ENCODE results near the gene ERP27. TPM values are rescaled to one million over a fixed set of nuclear protein-coding genes. Genes with fewer than 3 reads are reported as not detected.

Gene ERP27
- total and polyA plus RNA-seq, 2 of the 8 experiments (the other 6 are each of a cell fraction or from before 2014, with no cell fraction given) = not detected

DNA sequence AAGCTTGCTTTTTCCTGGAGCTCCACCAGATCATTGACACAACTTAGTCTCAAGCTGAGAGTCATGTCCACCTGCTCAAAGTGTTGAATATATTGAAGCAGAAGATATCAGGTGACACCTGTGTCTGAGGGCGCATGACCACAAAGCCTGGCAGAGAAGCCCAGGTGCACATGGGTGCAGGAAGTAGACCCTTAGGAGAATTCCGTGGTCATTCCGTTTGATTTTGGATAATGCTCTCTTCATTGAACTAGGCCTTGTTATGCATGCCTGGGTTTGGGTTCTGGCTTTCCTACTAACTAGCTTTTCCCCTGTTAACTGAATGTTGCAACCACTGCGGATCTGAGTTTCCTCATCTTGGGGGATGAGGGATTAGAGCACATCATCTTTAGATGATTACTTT is 15.9 kb upstream of the ERP27 start (continued):
- TF ChIP-seq, protein P1, sequence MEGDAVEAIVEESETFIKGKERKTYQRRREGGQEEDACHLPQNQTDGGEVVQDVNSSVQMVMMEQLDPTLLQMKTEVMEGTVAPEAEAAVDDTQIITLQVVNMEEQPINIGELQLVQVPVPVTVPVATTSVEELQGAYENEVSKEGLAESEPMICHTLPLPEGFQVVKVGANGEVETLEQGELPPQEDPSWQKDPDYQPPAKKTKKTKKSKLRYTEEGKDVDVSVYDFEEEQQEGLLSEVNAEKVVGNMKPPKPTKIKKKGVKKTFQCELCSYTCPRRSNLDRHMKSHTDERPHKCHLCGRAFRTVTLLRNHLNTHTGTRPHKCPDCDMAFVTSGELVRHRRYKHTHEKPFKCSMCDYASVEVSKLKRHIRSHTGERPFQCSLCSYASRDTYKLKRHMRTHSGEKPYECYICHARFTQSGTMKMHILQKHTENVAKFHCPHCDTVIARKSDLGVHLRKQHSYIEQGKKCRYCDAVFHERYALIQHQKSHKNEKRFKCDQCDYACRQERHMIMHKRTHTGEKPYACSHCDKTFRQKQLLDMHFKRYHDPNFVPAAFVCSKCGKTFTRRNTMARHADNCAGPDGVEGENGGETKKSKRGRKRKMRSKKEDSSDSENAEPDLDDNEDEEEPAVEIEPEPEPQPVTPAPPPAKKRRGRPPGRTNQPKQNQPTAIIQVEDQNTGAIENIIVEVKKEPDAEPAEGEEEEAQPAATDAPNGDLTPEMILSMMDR (IDR thresholded peaks at IDR 0.05; ENCODE audit: control extremely low read depth in 1 of 3, insufficient read depth in 1 of 3, low read depth in 1 of 3, low read length in 3 of 3) = no peak
- TF ChIP-seq CHD2 (IDR thresholded peaks at IDR 0.05; ENCODE audit: low read length) = no peak
- no peak for TF ChIP-seq JUND (IDR thresholded peaks at IDR 0.05; ENCODE audit: low read length)
- no peak for TF ChIP-seq SP4 (IDR thresholded peaks at IDR 0.05; ENCODE audit: low read length)
- TF ChIP-seq, protein P2, sequence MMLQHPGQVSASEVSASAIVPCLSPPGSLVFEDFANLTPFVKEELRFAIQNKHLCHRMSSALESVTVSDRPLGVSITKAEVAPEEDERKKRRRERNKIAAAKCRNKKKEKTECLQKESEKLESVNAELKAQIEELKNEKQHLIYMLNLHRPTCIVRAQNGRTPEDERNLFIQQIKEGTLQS (IDR thresholded peaks at IDR 0.05; ENCODE audit: insufficient read depth, low read depth, low read length) = no peak
- TF ChIP-seq RAD21 (IDR thresholded peaks at IDR 0.05 in 1 of 2, conservative IDR thresholded peaks at IDR 0.05 in 1 of 2; ENCODE audit: low read depth in 2 of 2, low read length in 2 of 2) = no peak

Measured in H1 (cell line).